GM21447 (cell line): ENCODE results near the gene SHROOM3.

ENCODE experiments used
- ATAC-seq: cut with Tn5 transposase; IDR thresholded peaks from one replicate; pipeline ENCODE4 v1.9.1; 2021; ENCODE audit not compliant: unreplicated experiment

The SHROOM3 gene

GRCh38 chr4:76738086-76738931 lies 303.3 kb downstream of the SHROOM3 start:
- peak; percentile 74 for ATAC-seq

GRCh38 chr4:76740192-76740591 lies 305.2 kb downstream of the SHROOM3 start:
- ATAC-seq, result no peak

- ATAC-seq, result no peak
Observed at GRCh38 chr4:76740866-76741662, 306.0 kb downstream of the SHROOM3 start.

GRCh38 chr4:76741663-76742020 lies 306.6 kb downstream of the SHROOM3 start:
- ATAC-seq, result no peak

GRCh38 chr4:76744241-76744921 lies 309.4 kb downstream of the SHROOM3 start:
- ATAC-seq, result no peak

- ATAC-seq, result no peak
Observed at GRCh38 chr4:76745240-76745639, 310.2 kb downstream of the SHROOM3 start.

- ATAC-seq, result no peak
Observed at GRCh38 chr4:76747563-76747962, 312.5 kb downstream of the SHROOM3 start.

- no peak for ATAC-seq
Observed at GRCh38 chr4:76748649-76749048, 313.6 kb downstream of the SHROOM3 start.

GRCh38 chr4:76749355-76749754 lies 314.3 kb downstream of the SHROOM3 start:
- no peak for ATAC-seq

GRCh38 chr4:76750716-76751115 lies 315.7 kb downstream of the SHROOM3 start:
- no peak for ATAC-seq

- no peak for ATAC-seq
Observed at GRCh38 chr4:76751612-76752343, 316.7 kb downstream of the SHROOM3 start.

- ATAC-seq, result no peak
Observed at GRCh38 chr4:76752861-76753501, 318.0 kb downstream of the SHROOM3 start.

GRCh38 chr4:76753814-76754213 lies 318.8 kb downstream of the SHROOM3 start:
- no peak for ATAC-seq

- ATAC-seq, result no peak
Observed at GRCh38 chr4:76754439-76754838, 319.4 kb downstream of the SHROOM3 start.

GRCh38 chr4:76755756-76756155 lies 320.7 kb downstream of the SHROOM3 start:
- no peak for ATAC-seq

GRCh38 chr4:76756416-76756815 lies 321.4 kb downstream of the SHROOM3 start:
- ATAC-seq, result no peak

GRCh38 chr4:76757418-76757939 lies 322.4 kb downstream of the SHROOM3 start:
- ATAC-seq, result no peak

- ATAC-seq, result no peak
Observed at GRCh38 chr4:76758290-76758882, 323.4 kb downstream of the SHROOM3 start.

- no peak for ATAC-seq
Observed at GRCh38 chr4:76758996-76759395, 324.0 kb downstream of the SHROOM3 start.

GRCh38 chr4:76760193-76760592 lies 325.2 kb downstream of the SHROOM3 start:
- no peak for ATAC-seq
